ENCODE data around the gene DAP. TPM values are rescaled to one million over a fixed set of nuclear protein-coding genes. Genes with fewer than 3 reads are reported as not detected.

DAP gene
- total RNA-seq, 6 donors from 2014 or later, result 38.8 to 101 (median 77.6) TPM

DNA sequence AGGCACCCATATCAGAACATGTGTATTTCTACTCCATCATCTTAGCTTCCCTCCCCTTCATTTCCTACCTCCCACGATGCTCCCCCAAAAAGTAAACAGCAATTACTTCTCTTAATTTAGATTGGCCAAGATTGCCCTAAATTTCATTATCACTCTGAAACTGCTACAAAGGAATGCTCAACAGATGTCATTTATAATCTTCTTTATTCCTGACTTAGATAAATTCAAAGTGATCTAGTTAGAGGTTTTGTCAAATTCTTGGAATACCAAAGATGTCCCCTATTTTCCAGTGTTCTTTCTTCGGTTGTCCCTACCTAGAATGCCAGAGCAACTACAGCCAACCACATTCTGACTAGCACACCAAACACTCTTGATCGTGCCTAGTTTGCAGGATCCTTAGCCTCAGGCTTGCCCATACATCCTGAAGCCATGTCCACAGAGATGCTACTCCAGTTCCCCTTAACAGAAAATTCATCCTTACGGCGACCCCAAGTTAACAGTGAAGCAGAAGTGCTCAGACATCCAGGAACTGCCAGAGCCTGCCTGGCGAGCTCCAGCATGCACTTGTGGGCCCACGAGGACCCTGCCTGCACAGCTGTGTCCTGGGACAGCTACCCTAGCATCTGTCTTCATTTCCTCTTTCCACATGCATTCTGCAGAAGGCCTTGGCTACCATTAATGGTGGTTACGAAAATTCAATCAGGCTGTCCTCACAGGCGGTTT, 31.6 kb downstream of the DAP start:
- no peak for ATAC-seq (ENCODE audit: low FRiP score in 2 of 2)
- Histone ChIP-seq H3K4me1 (peaks cover 5 to 26% (median 23%) of the 10 kb centered on the region in 4 donors), H3K27ac (no peak overlapping the region)

DNA sequence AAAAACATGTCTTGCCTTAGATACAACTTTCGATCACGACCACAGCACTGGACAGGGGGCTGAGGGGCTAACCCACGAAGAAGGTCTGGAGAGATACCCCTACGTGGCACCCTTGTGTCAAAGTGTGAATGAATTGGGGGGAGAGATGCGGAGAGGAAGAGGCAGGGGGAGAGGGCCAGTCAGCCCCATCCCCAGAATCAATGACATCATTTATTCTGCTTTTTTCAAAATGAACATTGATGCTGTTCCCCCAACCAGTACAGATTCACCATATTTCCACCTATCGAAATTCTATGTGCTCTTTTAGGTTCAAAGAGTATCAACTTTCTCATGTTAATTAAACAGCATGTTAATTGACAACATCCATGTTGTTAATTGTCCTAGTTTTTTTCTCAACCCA, 32.4 kb downstream of the DAP start:
- no peaks in the 10 kb centered on the region for H3K9me3 ChIP-seq
- H3K27ac ChIP-seq, result no peak overlapping the region
- TF ChIP-seq, protein P1, sequence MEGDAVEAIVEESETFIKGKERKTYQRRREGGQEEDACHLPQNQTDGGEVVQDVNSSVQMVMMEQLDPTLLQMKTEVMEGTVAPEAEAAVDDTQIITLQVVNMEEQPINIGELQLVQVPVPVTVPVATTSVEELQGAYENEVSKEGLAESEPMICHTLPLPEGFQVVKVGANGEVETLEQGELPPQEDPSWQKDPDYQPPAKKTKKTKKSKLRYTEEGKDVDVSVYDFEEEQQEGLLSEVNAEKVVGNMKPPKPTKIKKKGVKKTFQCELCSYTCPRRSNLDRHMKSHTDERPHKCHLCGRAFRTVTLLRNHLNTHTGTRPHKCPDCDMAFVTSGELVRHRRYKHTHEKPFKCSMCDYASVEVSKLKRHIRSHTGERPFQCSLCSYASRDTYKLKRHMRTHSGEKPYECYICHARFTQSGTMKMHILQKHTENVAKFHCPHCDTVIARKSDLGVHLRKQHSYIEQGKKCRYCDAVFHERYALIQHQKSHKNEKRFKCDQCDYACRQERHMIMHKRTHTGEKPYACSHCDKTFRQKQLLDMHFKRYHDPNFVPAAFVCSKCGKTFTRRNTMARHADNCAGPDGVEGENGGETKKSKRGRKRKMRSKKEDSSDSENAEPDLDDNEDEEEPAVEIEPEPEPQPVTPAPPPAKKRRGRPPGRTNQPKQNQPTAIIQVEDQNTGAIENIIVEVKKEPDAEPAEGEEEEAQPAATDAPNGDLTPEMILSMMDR (IDR thresholded peaks at IDR 0.05), result no peak
- H3K4me3 ChIP-seq, result no peak overlapping the region
- no peaks in the 10 kb centered on the region for H3K27me3 ChIP-seq
- H3K36me3 ChIP-seq, result peaks cover 0 to 14% (median 0%) of the 10 kb centered on the region in 4 donors
- 94 to 97% methylated on average over 6 of the region's 6 CpGs for WGBS, 2 donors
- ATAC-seq (ENCODE audit: low FRiP score in 2 of 2) (no peak), DNase-seq (no peak)
- peaks cover 5 to 26% (median 21%) of the 10 kb centered on the region in 4 donors for H3K4me1 ChIP-seq

More for the DNA sequence above, 31.6 kb downstream of the DAP start:
- peaks cover 0 to 14% (median 0%) of the 10 kb centered on the region in 4 donors for H3K36me3 ChIP-seq
- DNase-seq, result peak in 1 of 2 donors; percentile 39
- H3K27me3 ChIP-seq, result no peaks in the 10 kb centered on the region
- no peaks in the 10 kb centered on the region for H3K9me3 ChIP-seq
- no peak for TF ChIP-seq POLR2AphosphoS5 (IDR thresholded peaks at IDR 0.05)
- TF ChIP-seq, protein P1 (IDR thresholded peaks at IDR 0.05), result no peak
- TF ChIP-seq EP300 (IDR thresholded peaks at IDR 0.05), result no peak
- H3K4me3 ChIP-seq, result no peak overlapping the region
- WGBS, 2 donors, result 62 to 74% methylated on average over 9 of the region's 9 CpGs

DNA sequence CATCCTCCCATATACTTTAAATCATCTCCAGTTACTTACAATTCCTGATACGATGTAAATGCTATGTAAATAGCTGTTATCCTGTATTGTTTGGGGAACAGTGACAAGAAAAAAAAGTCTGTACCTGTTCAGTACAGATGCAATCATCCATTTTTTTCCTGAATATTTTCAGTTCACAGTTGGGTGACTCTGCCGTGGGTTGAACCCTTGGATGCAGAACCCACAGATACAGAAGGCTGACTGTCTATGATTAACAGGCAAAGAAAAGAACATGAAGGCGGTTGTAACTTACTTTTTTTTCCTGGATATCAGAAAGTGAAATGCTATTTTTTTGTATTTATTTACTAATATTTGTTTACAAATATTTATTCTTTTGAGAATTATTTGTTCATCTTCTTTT, 33.2 kb downstream of the DAP start:
- TF ChIP-seq POLR2AphosphoS5 (IDR thresholded peaks at IDR 0.05), result no peak
- TF ChIP-seq, protein P1 (IDR thresholded peaks at IDR 0.05), result no peak
- Histone ChIP-seq H3K4me1 (peaks cover 0 to 26% (median 21%) of the 10 kb centered on the region in 4 donors), H3K9me3 (no peaks in the 10 kb centered on the region), H3K36me3 (peaks cover 0 to 12% (median 0%) of the 10 kb centered on the region in 4 donors), H3K27ac (no peak overlapping the region), H3K27me3 (no peaks in the 10 kb centered on the region), H3K4me3 (no peak overlapping the region)
- WGBS, 2 donors, result 93 to 96% methylated on average over 3 of the region's 3 CpGs
- DNase-seq (no peak), ATAC-seq (ENCODE audit: low FRiP score in 2 of 2) (no peak)

DNA sequence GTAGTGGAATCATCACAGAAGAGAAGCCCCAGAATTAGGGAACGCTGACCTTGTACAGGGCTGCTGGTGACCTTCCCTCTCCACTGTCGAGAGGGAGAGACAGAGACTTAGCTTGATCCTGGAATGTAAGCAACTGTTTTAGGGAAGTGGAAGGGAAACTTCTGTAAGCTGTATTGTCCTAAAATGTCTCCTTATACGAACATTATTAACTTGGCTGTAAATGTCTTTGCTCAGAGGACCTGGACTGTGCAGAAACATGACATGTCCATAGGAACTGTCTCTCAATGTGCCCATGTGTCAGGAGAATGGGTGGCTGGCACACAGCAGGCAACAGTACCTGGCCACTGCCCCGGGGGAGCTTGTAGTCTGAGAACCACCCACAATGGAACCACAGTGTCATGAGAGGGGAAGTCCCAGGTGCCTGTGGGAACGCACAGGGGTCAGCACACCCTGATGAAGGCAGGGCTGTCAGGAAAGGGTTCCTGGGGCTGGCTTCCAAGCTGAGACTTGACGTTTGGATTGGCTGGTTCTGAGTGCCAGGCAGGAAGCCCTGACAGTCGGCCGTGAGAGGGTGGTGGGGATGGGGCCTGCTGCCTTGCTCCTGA, 34.0 kb downstream of the DAP start:
- Histone ChIP-seq H3K27me3 (no peaks in the 10 kb centered on the region), H3K36me3 (peaks cover 0 to 7% (median 0%) of the 10 kb centered on the region in 4 donors), H3K4me1 (peaks cover 0 to 26% (median 19%) of the 10 kb centered on the region in 4 donors), H3K4me3 (no peak overlapping the region), H3K9me3 (no peaks in the 10 kb centered on the region), H3K27ac (peak overlapping the region in 1 of 4 donors; percentile 16)
- DNase-seq, result no peak
- 62 to 64% methylated on average over 6 to 8 of the region's 8 CpGs for WGBS, 2 donors
- TF ChIP-seq POLR2AphosphoS5 (IDR thresholded peaks at IDR 0.05) (no peak), POLR2A (IDR thresholded peaks at IDR 0.05) (no peak), EP300 (IDR thresholded peaks at IDR 0.05) (no peak)
- TF ChIP-seq, protein P1 (IDR thresholded peaks at IDR 0.05), result no peak
- no peak for ATAC-seq (ENCODE audit: low FRiP score in 2 of 2)
